PC-9 (cell line): Measurements from ENCODE around the gene C9orf152. TPM values are rescaled to one million over a fixed set of nuclear protein-coding genes. Genes with fewer than 3 reads are reported as not detected.

Experiments used
- BruUV-seq: library from RNA; stranded (reverse); fragments of 400-500 nt; replicated peaks from 2 replicates; lab custom pipeline; 2021; lab: Mats Ljungman, UMichigan
- CTCF ChIA-PET: fragments of 300-600 bp; sonication (Branson Sonifier 250); formaldehyde crosslinking; loops from one replicate; lab custom pipeline; 2022; ENCODE audit warnings: antibody characterized with exemption; lab: Charles Lee
- POLR2A ChIA-PET: fragments of 300-600 bp; sonication (Branson Sonifier 250); formaldehyde crosslinking; loops from one replicate; lab custom pipeline; 2022; ENCODE audit warnings: antibody characterized with exemption; ENCODE audit not compliant: unreplicated experiment; lab: Charles Lee
- DNase-seq, 2 experiments: peaks; one replicate each; pipeline versions ENCODE4 v3.0.0 to v3.0.0-alpha.2; 2015 to 2022; ENCODE audit warnings: mixed read lengths in 1 of 2
- H2AFZ ChIP-seq: fragments of 200-600 bp; sonication (generic); 2 replicates; pipeline ENCODE4 v1.8.1; 2017; ENCODE audit warnings: antibody characterized with exemption
- H3F3A ChIP-seq: fragments of 200-600 bp; sonication (generic); 2 replicates; pipeline ENCODE4 v1.8.1; 2017; ENCODE audit warnings: antibody characterized with exemption, mild to moderate bottlenecking, low read depth; ENCODE audit not compliant: insufficient read depth
- H3K27ac ChIP-seq: fragments of 200-600 bp; sonication (generic); 2 replicates; pipeline ENCODE4 v1.6.1; 2016; ENCODE audit warnings: mixed run types
- H3K27me3 ChIP-seq: fragments of 200-600 bp; sonication (generic); 2 replicates; pipeline ENCODE4 v1.6.1; 2016; ENCODE audit warnings: low read depth, mixed run types; ENCODE audit not compliant: insufficient read depth
- H3K36me3 ChIP-seq: fragments of 200-600 bp; sonication (generic); 2 replicates; pipeline ENCODE4 v1.6.1; 2016; ENCODE audit warnings: low read depth, mixed run types
- H3K4me1 ChIP-seq: fragments of 200-600 bp; sonication (generic); replicated peaks from 2 replicates; pipeline ENCODE4 v1.6.1; 2016; ENCODE audit warnings: mixed run types; ENCODE audit not compliant: insufficient read depth
- H3K4me2 ChIP-seq: fragments of 200-600 bp; sonication (generic); 2 replicates; pipeline ENCODE4 v1.6.1; 2017; ENCODE audit warnings: mixed run types
- H3K4me3 ChIP-seq: fragments of 200-600 bp; sonication (generic); 2 replicates; pipeline ENCODE4 v1.6.1; 2016; ENCODE audit warnings: mixed run types
- H3K79me2 ChIP-seq: fragments of 200-600 bp; sonication (generic); 2 replicates; pipeline ENCODE4 v1.6.1; 2017; ENCODE audit warnings: low read depth, mixed run types
- H3K9me2 ChIP-seq: fragments of 200-600 bp; sonication (generic); 2 replicates; pipeline ENCODE4 v1.8.1; 2017; ENCODE audit warnings: mild to moderate bottlenecking; ENCODE audit not compliant: insufficient read depth
- H3K9me3 ChIP-seq: fragments of 200-600 bp; sonication (generic); 2 replicates; pipeline ENCODE4 v1.8.1; 2016; ENCODE audit warnings: low read depth; ENCODE audit not compliant: insufficient read depth
- H4K20me1 ChIP-seq: fragments of 200-600 bp; sonication (generic); 2 replicates; pipeline ENCODE4 v1.8.1; 2017; ENCODE audit not compliant: insufficient read depth
- EZH2 ChIP-seq: fragments of 200-600 bp; sonication (generic); IDR thresholded peaks from 2 replicates; pipeline ENCODE4 v1.8.0; 2017; ENCODE audit warnings: antibody characterized with exemption, low read depth
- intact Hi-C: fragments of 100-400 bp; cut with micrococcal nuclease; formaldehyde crosslinking; loops from one replicate; pipeline ENCODE4 v1.10.0; 2022; ENCODE audit not compliant: unreplicated experiment
- total RNA-seq: library from RNA; stranded (reverse); gene quantifications from 2 replicates; pipeline ENCODE4 v1.2.3, GENCODE V29; 2021
- TF ChIP-seq, protein P1 (sequence below): fragments of 200-600 bp; sonication (generic); conservative IDR thresholded peaks from 2 replicates; pipeline ENCODE4 v1.6.1; 2017; ENCODE audit warnings: mixed run types, antibody characterized with exemption, mild to moderate bottlenecking, moderate library complexity

Gene C9orf152
- total RNA-seq, 1 experiment from 2014 or later = 0.74 TPM

DNA sequence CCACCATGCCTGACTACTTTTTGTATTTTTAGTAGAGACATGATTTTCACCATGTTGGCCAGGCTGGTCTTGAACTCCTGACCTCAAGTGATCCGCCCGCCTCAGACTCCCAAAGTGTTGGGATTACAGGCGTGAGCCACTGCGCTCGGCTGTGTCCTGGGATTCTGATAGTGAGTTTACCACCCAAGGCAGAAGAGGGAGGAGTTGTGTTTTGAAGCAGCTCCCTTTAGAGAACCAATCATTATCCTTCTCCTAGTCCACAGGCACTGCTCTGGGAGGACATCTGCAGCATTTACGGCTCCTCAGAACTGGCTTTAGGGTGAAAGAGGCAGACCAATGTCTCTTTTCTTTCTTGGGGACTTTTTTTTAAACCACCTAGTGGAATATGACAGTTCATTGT is 5.7 kb downstream of the C9orf152 start:
- H2AFZ ChIP-seq = no peak overlapping the region
- H3F3A ChIP-seq = no peaks in the 10 kb centered on the region
- BruUV-seq = no TSS peak
- no peak overlapping the region for H3K4me3 ChIP-seq
- H3K27me3 ChIP-seq = no peaks in the 10 kb centered on the region
- no peaks in the 10 kb centered on the region for H3K9me2 ChIP-seq
- H4K20me1 ChIP-seq = no peaks in the 10 kb centered on the region
- CTCF ChIA-PET = no interaction called here
- TF ChIP-seq, protein P1, sequence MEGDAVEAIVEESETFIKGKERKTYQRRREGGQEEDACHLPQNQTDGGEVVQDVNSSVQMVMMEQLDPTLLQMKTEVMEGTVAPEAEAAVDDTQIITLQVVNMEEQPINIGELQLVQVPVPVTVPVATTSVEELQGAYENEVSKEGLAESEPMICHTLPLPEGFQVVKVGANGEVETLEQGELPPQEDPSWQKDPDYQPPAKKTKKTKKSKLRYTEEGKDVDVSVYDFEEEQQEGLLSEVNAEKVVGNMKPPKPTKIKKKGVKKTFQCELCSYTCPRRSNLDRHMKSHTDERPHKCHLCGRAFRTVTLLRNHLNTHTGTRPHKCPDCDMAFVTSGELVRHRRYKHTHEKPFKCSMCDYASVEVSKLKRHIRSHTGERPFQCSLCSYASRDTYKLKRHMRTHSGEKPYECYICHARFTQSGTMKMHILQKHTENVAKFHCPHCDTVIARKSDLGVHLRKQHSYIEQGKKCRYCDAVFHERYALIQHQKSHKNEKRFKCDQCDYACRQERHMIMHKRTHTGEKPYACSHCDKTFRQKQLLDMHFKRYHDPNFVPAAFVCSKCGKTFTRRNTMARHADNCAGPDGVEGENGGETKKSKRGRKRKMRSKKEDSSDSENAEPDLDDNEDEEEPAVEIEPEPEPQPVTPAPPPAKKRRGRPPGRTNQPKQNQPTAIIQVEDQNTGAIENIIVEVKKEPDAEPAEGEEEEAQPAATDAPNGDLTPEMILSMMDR = no peak
- no peak for TF ChIP-seq EZH2
- H3K27ac ChIP-seq = no peak overlapping the region
- DNase-seq = no peak
- H3K9me3 ChIP-seq = no peaks in the 10 kb centered on the region
- H3K36me3 ChIP-seq = no peaks in the 10 kb centered on the region
- POLR2A ChIA-PET = no interaction called here
- H3K79me2 ChIP-seq = no peaks in the 10 kb centered on the region
- intact Hi-C loops = no loop called here
- no peak overlapping the region for H3K4me2 ChIP-seq
- peaks cover 18% of the 10 kb centered on the region for H3K4me1 ChIP-seq

DNA sequence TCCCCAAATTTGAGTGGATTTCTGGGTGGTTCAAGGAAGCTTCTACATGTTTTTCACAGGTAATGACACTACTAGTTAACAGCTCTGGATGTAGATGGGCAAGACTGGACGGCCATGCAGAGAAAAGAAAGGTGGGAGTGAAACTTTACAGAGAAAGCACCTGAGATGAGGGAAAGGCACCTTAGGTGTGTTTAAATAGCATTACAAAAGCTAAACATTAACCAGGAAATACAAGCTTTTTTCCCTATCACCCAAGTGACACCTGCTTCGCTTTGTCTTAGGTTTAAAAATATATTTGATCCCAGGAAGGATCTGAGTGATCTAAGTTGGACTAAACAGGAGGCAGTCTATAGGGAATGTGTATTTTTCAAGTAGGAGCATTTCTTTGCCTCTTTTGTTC is 8.3 kb downstream of the C9orf152 start:
- no peaks in the 10 kb centered on the region for H3K36me3 ChIP-seq
- no peaks in the 10 kb centered on the region for H3K27me3 ChIP-seq
- POLR2A ChIA-PET = no interaction called here
- CTCF ChIA-PET = interaction anchor here (0.7 kb wide), 1 partner anchor 1268 kb away, joined by 7 read pairs; no protein-coding TSS in a partner anchor
- H3K27ac ChIP-seq = no peak overlapping the region
- H3F3A ChIP-seq = peaks cover 5% of the 10 kb centered on the region; the same call in 1 of the 2 replicates
- DNase-seq = no peak
- no peaks in the 10 kb centered on the region for H4K20me1 ChIP-seq
- no peak overlapping the region for H3K4me2 ChIP-seq
- no peak overlapping the region for H2AFZ ChIP-seq
- BruUV-seq = no TSS peak
- TF ChIP-seq EZH2 = no peak
- TF ChIP-seq, protein P1 = no peak
- H3K9me3 ChIP-seq = no peaks in the 10 kb centered on the region
- no peaks in the 10 kb centered on the region for H3K4me1 ChIP-seq
- intact Hi-C loops = loop anchor here (10.0 kb wide), 1 partner anchor 155 kb away; no protein-coding TSS in a partner anchor
- no peaks in the 10 kb centered on the region for H3K9me2 ChIP-seq
- no peaks in the 10 kb centered on the region for H3K79me2 ChIP-seq
- H3K4me3 ChIP-seq = no peak overlapping the region

DNA sequence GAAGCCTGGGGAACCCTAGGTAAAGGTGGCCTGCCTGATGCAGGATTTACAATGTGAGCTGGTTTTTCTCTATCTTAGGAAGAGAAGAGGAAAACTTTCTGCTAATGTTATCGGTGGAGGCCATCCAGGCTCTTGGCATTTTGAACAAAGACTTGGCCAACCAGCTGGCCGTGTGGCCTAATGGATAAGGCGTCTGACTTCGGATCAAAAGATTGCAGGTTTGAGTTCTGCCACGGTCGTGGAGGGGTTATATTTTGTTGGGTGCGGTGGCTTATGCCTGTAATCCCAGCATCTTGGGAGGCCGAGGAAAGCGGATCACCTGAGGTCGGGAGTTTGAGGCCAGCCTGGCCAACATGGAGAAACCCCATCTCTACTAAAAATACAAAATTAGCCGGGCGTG is 9.6 kb downstream of the C9orf152 start:
- H3K27me3 ChIP-seq = no peaks in the 10 kb centered on the region
- H3K27ac ChIP-seq = no peak overlapping the region
- H3K4me1 ChIP-seq = peaks cover 9% of the 10 kb centered on the region
- ChIA-PET CTCF (interaction anchor here (1.4 kb wide), 1 partner anchor 14 kb away, joined by 3 read pairs; no protein-coding TSS in a partner anchor), POLR2A (interaction anchor here (0.9 kb wide), 1 partner anchor 246 kb away, joined by 6 read pairs; no protein-coding TSS in a partner anchor)
- no peak for DNase-seq
- BruUV-seq = no TSS peak
- H3K9me2 ChIP-seq = no peaks in the 10 kb centered on the region
- H4K20me1 ChIP-seq = no peaks in the 10 kb centered on the region
- no peaks in the 10 kb centered on the region for H3K79me2 ChIP-seq
- H3K4me3 ChIP-seq = no peak overlapping the region
- H3K9me3 ChIP-seq = no peaks in the 10 kb centered on the region
- H2AFZ ChIP-seq = no peak overlapping the region
- TF ChIP-seq, protein P1 = no peak
- TF ChIP-seq EZH2 = no peak
- H3K36me3 ChIP-seq = no peaks in the 10 kb centered on the region
- H3F3A ChIP-seq = peaks cover 17% of the 10 kb centered on the region; the same call in 1 of the 2 replicates
- H3K4me2 ChIP-seq = no peak overlapping the region
- intact Hi-C loops = loop anchor here (10.0 kb wide), 1 partner anchor 156 kb away; no protein-coding TSS in a partner anchor
